NB4 (cell line): ENCODE measurements around the gene PPP4R2.

Source experiments
- MYC ChIP-seq: IDR thresholded peaks from 2 replicates; pipeline ENCODE4 v1.6.1; 2011; ENCODE audit warnings: low read depth, low read length
- POLR2A ChIP-seq: IDR thresholded peaks from 2 replicates; pipeline ENCODE4 v1.6.1; 2011; ENCODE audit warnings: mild to moderate bottlenecking; ENCODE audit not compliant: insufficient read length; ENCODE audit errors: extremely low read depth
- TF ChIP-seq, protein P1 (sequence below): IDR thresholded peaks from one replicate; pipeline ENCODE4 v1.5.1; 2012; ENCODE audit warnings: low read depth, low read length
- TF ChIP-seq, protein P2 (sequence below): IDR thresholded peaks from 2 replicates; pipeline ENCODE4 v1.6.1; 2011; ENCODE audit warnings: low read depth, low read length

DNA sequence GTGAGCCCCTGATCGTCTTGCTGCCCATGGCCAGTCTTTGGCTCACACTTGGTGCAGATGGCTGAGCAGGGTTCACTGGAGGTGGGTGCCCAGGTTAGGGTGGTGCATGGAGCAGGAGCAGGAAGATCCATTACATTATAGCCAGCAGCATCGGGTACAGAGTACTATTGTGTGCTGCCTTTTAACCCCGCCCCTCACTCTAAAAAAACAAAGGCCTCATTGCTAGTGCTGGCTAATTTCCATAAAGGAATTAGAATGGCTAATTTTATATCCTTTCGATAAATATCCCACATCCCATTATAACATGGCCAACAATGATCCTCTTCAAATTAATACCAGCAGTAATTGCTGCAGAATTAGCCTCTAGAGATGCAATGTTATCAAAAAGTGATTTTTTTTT, 45.8 kb upstream of the PPP4R2 start:
- TF ChIP-seq, protein P1, sequence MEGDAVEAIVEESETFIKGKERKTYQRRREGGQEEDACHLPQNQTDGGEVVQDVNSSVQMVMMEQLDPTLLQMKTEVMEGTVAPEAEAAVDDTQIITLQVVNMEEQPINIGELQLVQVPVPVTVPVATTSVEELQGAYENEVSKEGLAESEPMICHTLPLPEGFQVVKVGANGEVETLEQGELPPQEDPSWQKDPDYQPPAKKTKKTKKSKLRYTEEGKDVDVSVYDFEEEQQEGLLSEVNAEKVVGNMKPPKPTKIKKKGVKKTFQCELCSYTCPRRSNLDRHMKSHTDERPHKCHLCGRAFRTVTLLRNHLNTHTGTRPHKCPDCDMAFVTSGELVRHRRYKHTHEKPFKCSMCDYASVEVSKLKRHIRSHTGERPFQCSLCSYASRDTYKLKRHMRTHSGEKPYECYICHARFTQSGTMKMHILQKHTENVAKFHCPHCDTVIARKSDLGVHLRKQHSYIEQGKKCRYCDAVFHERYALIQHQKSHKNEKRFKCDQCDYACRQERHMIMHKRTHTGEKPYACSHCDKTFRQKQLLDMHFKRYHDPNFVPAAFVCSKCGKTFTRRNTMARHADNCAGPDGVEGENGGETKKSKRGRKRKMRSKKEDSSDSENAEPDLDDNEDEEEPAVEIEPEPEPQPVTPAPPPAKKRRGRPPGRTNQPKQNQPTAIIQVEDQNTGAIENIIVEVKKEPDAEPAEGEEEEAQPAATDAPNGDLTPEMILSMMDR = no peak
- TF ChIP-seq, protein P2, sequence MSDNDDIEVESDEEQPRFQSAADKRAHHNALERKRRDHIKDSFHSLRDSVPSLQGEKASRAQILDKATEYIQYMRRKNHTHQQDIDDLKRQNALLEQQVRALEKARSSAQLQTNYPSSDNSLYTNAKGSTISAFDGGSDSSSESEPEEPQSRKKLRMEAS = no peak
- TF ChIP-seq MYC = no peak
- no peak for TF ChIP-seq POLR2A
